Measurements from ENCODE around the gene TRIM47. TPM values are rescaled to one million over a fixed set of nuclear protein-coding genes. Genes with fewer than 3 reads are reported as not detected.

TRIM47 gene
- total and polyA plus RNA-seq, 2 of the 13 experiments (the other 11 are each of a cell fraction or from before 2014, with no cell fraction given) = 33.5 to 82.0 TPM

- peak overlapping the region; percentile 66 to 84 (median 66); a peak in 5 of 6 replicates for H3K4me3 ChIP-seq (replicated peaks in 1 of 3; ENCODE audit: insufficient read depth in 1 of 3, low read depth in 2 of 3, low read length in 3 of 3)
- ChIA-PET CTCF (ENCODE audit: low intra/inter-chr PET ratio, low total read pairs) (no interaction called here), POLR2A (interaction anchor here (1.9 to 7.7 kb wide), 9 partner anchors 9 to 67 kb away, joined by 10 to 229 read pairs (median 25); partner anchors contain the start of genes TRIM47, UNK and WBP2)
- no peaks in the 10 kb centered on the region for H3K27me3 ChIP-seq (ENCODE audit: control insufficient read depth in 1 of 2, insufficient read depth in 2 of 2, low read length in 2 of 2)
- intact Hi-C loops (cut with micrococcal nuclease; ENCODE audit: unreplicated experiment) (no loop called here), in situ Hi-C loops (cut with HindIII; ENCODE audit: extremely low pct_ligation_motif_present, low pct_unique_long_range_greater_than_20kb) (no loop called here)
- H3K4me2 ChIP-seq (ENCODE audit: low read depth, low read length) = peak overlapping the region; percentile 96
- no peaks in the 10 kb centered on the region for H3K79me2 ChIP-seq (ENCODE audit: insufficient read depth, low read length)
- no peaks in the 10 kb centered on the region for H3K9me3 ChIP-seq (ENCODE audit: low read length)
- peaks cover 3 to 11% of the 10 kb centered on the region in 2 experiments for H3K36me3 ChIP-seq (replicated peaks in 1 of 2; ENCODE audit: control insufficient read depth in 1 of 2, insufficient read depth in 2 of 2, low read length in 2 of 2)
- H2AFZ ChIP-seq (ENCODE audit: low read length) = no peak overlapping the region
- DNase-seq (ENCODE audit: low spot score) (no peak), FAIRE-seq (no peak), ATAC-seq (no peak)
- peaks cover 52% of the 10 kb centered on the region for H3K4me1 ChIP-seq (ENCODE audit: insufficient read depth, low read length)
- no TSS peak for BruUV-seq (replicated peaks)
- 0 out of 2 replicates have a peak, but pooled peaks cover 2% of the 10 kb centered on the region for H4K20me1 ChIP-seq (ENCODE audit: insufficient read depth, low read length)
- 88% methylated on average over 20 of the region's 22 CpGs for WGBS (ENCODE audit: low lambda C conversion rate)
- H3K27ac ChIP-seq (ENCODE audit: extremely low read length, insufficient read depth, low read length) = peak overlapping the region; percentile 79
- peak overlapping the region; percentile 77 for H3K9ac ChIP-seq (ENCODE audit: insufficient read depth, low read depth, low read length)
- TF ChIP-seq ZNF615 (CRISPR knock-in tag; IDR thresholded peaks at IDR 0.05; ENCODE audit: borderline replicate concordance) (no peak), FOSL1 (CRISPR knock-in tag; IDR thresholded peaks at IDR 0.05; ENCODE audit: borderline replicate concordance) (no peak), ZNF251 (CRISPR knock-in tag; IDR thresholded peaks at IDR 0.05) (no peak), TRAFD1 (CRISPR knock-in tag; IDR thresholded peaks at IDR 0.05; ENCODE audit: borderline replicate concordance) (peak; percentile 37; the same call in 1 of the 2 replicates), ZNF747 (CRISPR knock-in tag; IDR thresholded peaks at IDR 0.05; ENCODE audit: borderline replicate concordance) (0 out of 2 replicates have a peak, but pooled peaks have one; percentile 55), EED (CRISPR knock-in tag; IDR thresholded peaks at IDR 0.05) (peak; percentile 86; the same call in 1 of the 2 replicates), ZNF235 (CRISPR knock-in tag; IDR thresholded peaks at IDR 0.05; ENCODE audit: borderline replicate concordance) (no peak), ZBTB34 (CRISPR knock-in tag; IDR thresholded peaks at IDR 0.05) (no peak), MTF1 (CRISPR knock-in tag; IDR thresholded peaks at IDR 0.05) (no peak), ZNF143 (CRISPR knock-in tag; IDR thresholded peaks at IDR 0.05) (no peak), ZNF543 (CRISPR knock-in tag; IDR thresholded peaks at IDR 0.05) (no peak), ARNT (IDR thresholded peaks at IDR 0.05) (no peak), SRSF1 (optimal IDR thresholded peaks at IDR 0.05; ENCODE audit: low read depth, low read length) (peak; percentile 20), ZNF768 (CRISPR knock-in tag; IDR thresholded peaks at IDR 0.05) (0 out of 2 replicates have a peak, but pooled peaks have one; percentile 10), ZFP62 (CRISPR knock-in tag; IDR thresholded peaks at IDR 0.05) (no peak), MXI1 (IDR thresholded peaks at IDR 0.05; ENCODE audit: borderline replicate concordance, low read depth, low read length) (no peak), ZNF34 (CRISPR knock-in tag; IDR thresholded peaks at IDR 0.05; ENCODE audit: borderline replicate concordance) (no peak), ZSCAN31 (CRISPR knock-in tag; IDR thresholded peaks at IDR 0.05; ENCODE audit: low read depth) (no peak), CAMTA2 (CRISPR knock-in tag; IDR thresholded peaks at IDR 0.05; ENCODE audit: borderline replicate concordance) (peak; percentile 24; the same call in 1 of the 2 replicates), NFE2L2 (IDR thresholded peaks at IDR 0.05; ENCODE audit: low read length) (no peak), RFX1 (IDR thresholded peaks at IDR 0.05) (no peak), CHCHD3 (CRISPR knock-in tag; IDR thresholded peaks at IDR 0.05) (no peak), ZFP41 (CRISPR knock-in tag; IDR thresholded peaks at IDR 0.05; ENCODE audit: borderline replicate concordance) (0 out of 2 replicates have a peak, but pooled peaks have one; percentile 5)
Measured at GRCh38 chr17:75842963-75843576, 35.3 kb downstream of the TRIM47 start.

Measured in HepG2 (cell line).